Body of pancreas (tissue), 4 donors: Measurements from ENCODE around the gene AARSD1. TPM values are rescaled to one million over a fixed set of nuclear protein-coding genes. Genes with fewer than 3 reads are reported as not detected.
"Not testable (repeated sequence)": the region's sequence is repeated elsewhere in the genome, so short reads cannot be mapped to it uniquely, and the experiment has no call there.

Experiments used
- ATAC-seq: fragments of 150-250 bp; one replicate; pipeline ENCODE4 v1.9.1; 2016
- DNase-seq, 4 donors: peaks; one replicate each; pipeline ENCODE4 v3.0.0-alpha.2; 2019
- H3K27ac ChIP-seq, 4 donors: fragments of 200-600 bp; sonication (generic); 1 replicate in 3 of 4; 2 replicates in 1 of 4; pipeline versions ENCODE4 v1.5.1 to v1.6.1; 2016 to 2019; ENCODE audit warnings: mild to moderate bottlenecking in 1 of 4, mixed read lengths in 1 of 4, moderate library complexity in 1 of 4
- H3K27me3 ChIP-seq, 2 donors: fragments of 200-600 bp; sonication (generic); one replicate each; pipeline ENCODE4 v1.6.0; 2016; ENCODE audit warnings: mild to moderate bottlenecking in 1 of 2
- H3K36me3 ChIP-seq, 2 donors: fragments of 200-600 bp; sonication (generic); replicated peaks in 1 of 2; 2 replicates each; pipeline ENCODE4 v1.5.1; 2016; ENCODE audit warnings: low read depth in 2 of 2; ENCODE audit not compliant: insufficient read depth in 1 of 2
- H3K4me1 ChIP-seq: fragments of 200-600 bp; sonication (generic); one replicate; pipeline ENCODE4 v1.6.0; 2016
- H3K4me3 ChIP-seq, 2 donors: fragments of 200-600 bp; sonication (generic); 1 replicate in 1 of 2; 2 replicates in 1 of 2; pipeline ENCODE4 v1.5.1; 2016 to 2019
- H3K9me3 ChIP-seq, 3 donors: fragments of 200-600 bp; sonication (generic); 1 replicate in 2 of 3; 2 replicates in 1 of 3; pipeline ENCODE4 v1.5.1; 2016
- CTCF ChIP-seq, 7 experiments: fragments of 450-650 bp in 4 of 7; fragments of 200-600 bp in 3 of 7; sonication (generic) in 3 of 7; IDR thresholded peaks; one replicate each; pipeline ENCODE4 v1.5.1; 2016 to 2019; ENCODE audit warnings: antibody characterized with exemption in 7 of 7
- POLR2A ChIP-seq, 3 donors: fragments of 450-650 bp; IDR thresholded peaks; one replicate each; pipeline ENCODE4 v1.6.1; 2016; ENCODE audit warnings: antibody characterized with exemption in 3 of 3, mild to moderate bottlenecking in 2 of 3
- WGBS, 2 donors: methylation state at CpG; one replicate each; pipeline ENCODE4 v1.1.5; 2017; 5-methylcytosine and 5-hydroxymethylcytosine counted together
- intact Hi-C: fragments of 100-400 bp; cut with DNase I; formaldehyde crosslinking; loops from one replicate; pipeline ENCODE4 v1.15.1; 2023
- total RNA-seq, 2 donors: library from RNA; depleted of rRNA; stranded (reverse); fragments of >200 nt; gene quantifications; one replicate each; pipeline ENCODE4 v1.1.0, GENCODE V29; 2016

AARSD1 gene
- total RNA-seq, 2 donors from 2014 or later, result 44.5 to 51.9 TPM

GRCh38 chr17:43006639-43007551, 42.6 kb upstream of the AARSD1 start, which contains the start of gene IFI35:
Gene IFI35 (plus strand): TSS chr17:43006784. CDS start chr17:43006948, 164 bp downstream.
- peak within 1 kb of the TSS; percentile 33 to 71 for H3K4me3 ChIP-seq
- 24 to 43% methylated on average over 8 to 18 of the region's 18 CpGs for WGBS, 2 donors
- no peaks in the 10 kb centered on the region for H3K9me3 ChIP-seq
- ATAC-seq (peak; percentile 90), DNase-seq (peak; percentile 86 to 90 (median 88))
- no peaks in the 10 kb centered on the region for H3K27me3 ChIP-seq
- peak within 1 kb of the TSS; percentile 91 to 98 (median 94) for H3K27ac ChIP-seq
- peaks cover 28% of the 10 kb centered on the region for H3K4me1 ChIP-seq
- intact Hi-C loops, result no loop called here
- TF ChIP-seq POLR2A (IDR thresholded peaks at IDR 0.05) (peak; percentile 40 to 85 (median 80)), CTCF (IDR thresholded peaks at IDR 0.05) (peak in 6 of 7 experiments; percentile 34 to 63 (median 49))
- peaks cover 0 to 8% of the 10 kb centered on the region in 2 donors for H3K36me3 ChIP-seq

GRCh38 chr17:43003542-43004172, 39.4 kb upstream of the AARSD1 start:
- H3K36me3 ChIP-seq, result peaks cover 0 to 11% of the 10 kb centered on the region in 2 donors
- ATAC-seq, result no peak
- intact Hi-C loops, result no loop called here

DNA sequence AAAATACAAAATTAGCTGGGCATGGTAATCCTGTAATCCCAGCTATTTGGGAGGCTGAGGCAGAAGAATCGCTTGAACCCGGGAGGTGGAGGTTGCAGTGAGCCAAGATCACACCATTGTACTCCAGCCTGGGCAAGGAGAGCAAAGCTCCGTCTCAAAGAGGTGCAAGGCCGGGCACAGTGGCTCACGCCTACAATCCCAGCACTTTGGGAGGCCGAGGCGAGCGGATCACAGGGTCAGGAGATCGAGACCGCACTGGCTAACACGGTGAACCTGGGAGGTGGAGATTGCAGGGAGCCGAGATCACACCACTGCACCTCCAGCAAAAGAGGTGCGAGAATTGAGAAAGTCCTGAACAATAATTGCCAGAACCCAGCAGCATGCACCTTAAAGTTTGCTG, 36.6 kb upstream of the AARSD1 start:
- DNase-seq, ATAC-seq, H3K4me3 ChIP-seq, H3K27ac ChIP-seq, H3K27me3 ChIP-seq, H3K9me3 ChIP-seq, intact Hi-C loops: not testable (repeated sequence)
- H3K4me1 ChIP-seq, result peaks cover 35% of the 10 kb centered on the region
- WGBS, 2 donors, result 90 to 91% methylated on average over 13 of the region's 13 CpGs
- H3K36me3 ChIP-seq, result peaks cover 0 to 11% of the 10 kb centered on the region in 2 donors

More at GRCh38 chr17:43003542-43004172, 39.4 kb upstream of the AARSD1 start:
- Histone ChIP-seq H3K27ac (no peak overlapping the region), H3K4me1 (peaks cover 42% of the 10 kb centered on the region), H3K4me3 (no peak overlapping the region), H3K9me3 (no peaks in the 10 kb centered on the region), H3K27me3 (no peaks in the 10 kb centered on the region)
- WGBS, 2 donors, result 75 to 80% methylated on average over 4 to 5 of the region's 5 CpGs
- TF ChIP-seq POLR2A (IDR thresholded peaks at IDR 0.05) (no peak), CTCF (IDR thresholded peaks at IDR 0.05) (no peak)
- DNase-seq, result peak in 3 of 4 donors; percentile 42 to 45 (median 44)

- H3K4me1 ChIP-seq, result peaks cover 35% of the 10 kb centered on the region
Measured at GRCh38 chr17:42999003-42999525, 34.8 kb upstream of the AARSD1 start.

More at GRCh38 chr17:42999003-42999525, 34.8 kb upstream of the AARSD1 start:
- Histone ChIP-seq H3K4me3 (peak overlapping the region; percentile 44 to 94), H3K27ac (peak overlapping the region; percentile 84 to 93 (median 92)), H3K27me3 (no peaks in the 10 kb centered on the region), H3K36me3 (peaks cover 0 to 11% of the 10 kb centered on the region in 2 donors), H3K9me3 (no peaks in the 10 kb centered on the region)
- intact Hi-C loops, result no loop called here
- DNase-seq (no peak), ATAC-seq (no peak)
- WGBS, 2 donors, result 6 to 7% methylated on average over 9 to 10 of the region's 10 CpGs
- TF ChIP-seq CTCF (IDR thresholded peaks at IDR 0.05) (no peak), POLR2A (IDR thresholded peaks at IDR 0.05) (no peak)
